Measurements from ENCODE around the gene CCBE1.

GRCh38 chr18:59740141-59740540, 42.9 kb upstream of the CCBE1 start:
- TF ChIP-seq GATA2 (IDR thresholded peaks at IDR 0.05; ENCODE audit: low read depth, low read length): no peak
- no peak for TF ChIP-seq GATA3 (IDR thresholded peaks at IDR 0.05; ENCODE audit: low read depth, low read length)
